ENCODE results near the gene ANO10. TPM values are rescaled to one million over a fixed set of nuclear protein-coding genes. Genes with fewer than 3 reads are reported as not detected.

The ANO10 gene
- total RNA-seq, 1 experiment from 2014 or later = 9.7 TPM

GRCh38 chr3:43347774-43348173 lies 274.0 kb downstream of the ANO10 start:
- ChIA-PET POLR2A (ENCODE audit: low non-redundant PET) (no interaction called here), CTCF (no interaction called here)
- intact Hi-C loops (cut with micrococcal nuclease; ENCODE audit: unreplicated experiment) = no loop called here
- Histone ChIP-seq H3K36me3 (ENCODE audit: insufficient read depth, low read length, poor library complexity, severe bottlenecking) (no peaks in the 10 kb centered on the region), H3K9me3 (ENCODE audit: low read depth, low read length, poor library complexity, severe bottlenecking) (no peaks in the 10 kb centered on the region), H3K27me3 (replicated peaks; ENCODE audit: insufficient read depth, low read depth, low read length, poor library complexity) (no peaks in the 10 kb centered on the region), H3K27ac (ENCODE audit: low read depth, low read length, poor library complexity, severe bottlenecking) (no peak overlapping the region), H3K4me3 (ENCODE audit: low read depth, low read length, poor library complexity, severe bottlenecking) (no peak overlapping the region), H3K4me1 (ENCODE audit: insufficient read depth, low read length, poor library complexity, severe bottlenecking) (no peaks in the 10 kb centered on the region)
- TF ChIP-seq, protein P1, sequence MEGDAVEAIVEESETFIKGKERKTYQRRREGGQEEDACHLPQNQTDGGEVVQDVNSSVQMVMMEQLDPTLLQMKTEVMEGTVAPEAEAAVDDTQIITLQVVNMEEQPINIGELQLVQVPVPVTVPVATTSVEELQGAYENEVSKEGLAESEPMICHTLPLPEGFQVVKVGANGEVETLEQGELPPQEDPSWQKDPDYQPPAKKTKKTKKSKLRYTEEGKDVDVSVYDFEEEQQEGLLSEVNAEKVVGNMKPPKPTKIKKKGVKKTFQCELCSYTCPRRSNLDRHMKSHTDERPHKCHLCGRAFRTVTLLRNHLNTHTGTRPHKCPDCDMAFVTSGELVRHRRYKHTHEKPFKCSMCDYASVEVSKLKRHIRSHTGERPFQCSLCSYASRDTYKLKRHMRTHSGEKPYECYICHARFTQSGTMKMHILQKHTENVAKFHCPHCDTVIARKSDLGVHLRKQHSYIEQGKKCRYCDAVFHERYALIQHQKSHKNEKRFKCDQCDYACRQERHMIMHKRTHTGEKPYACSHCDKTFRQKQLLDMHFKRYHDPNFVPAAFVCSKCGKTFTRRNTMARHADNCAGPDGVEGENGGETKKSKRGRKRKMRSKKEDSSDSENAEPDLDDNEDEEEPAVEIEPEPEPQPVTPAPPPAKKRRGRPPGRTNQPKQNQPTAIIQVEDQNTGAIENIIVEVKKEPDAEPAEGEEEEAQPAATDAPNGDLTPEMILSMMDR (conservative IDR thresholded peaks at IDR 0.05; ENCODE audit: low read depth, low read length) = no peak
- TF ChIP-seq EZH2 (IDR thresholded peaks at IDR 0.05; ENCODE audit: borderline replicate concordance, low read depth, low read length, poor library complexity, severe bottlenecking) = no peak
- no TSS peak for BruUV-seq (replicated peaks)
- no peak for DNase-seq (ENCODE audit: low spot score)

DNA sequence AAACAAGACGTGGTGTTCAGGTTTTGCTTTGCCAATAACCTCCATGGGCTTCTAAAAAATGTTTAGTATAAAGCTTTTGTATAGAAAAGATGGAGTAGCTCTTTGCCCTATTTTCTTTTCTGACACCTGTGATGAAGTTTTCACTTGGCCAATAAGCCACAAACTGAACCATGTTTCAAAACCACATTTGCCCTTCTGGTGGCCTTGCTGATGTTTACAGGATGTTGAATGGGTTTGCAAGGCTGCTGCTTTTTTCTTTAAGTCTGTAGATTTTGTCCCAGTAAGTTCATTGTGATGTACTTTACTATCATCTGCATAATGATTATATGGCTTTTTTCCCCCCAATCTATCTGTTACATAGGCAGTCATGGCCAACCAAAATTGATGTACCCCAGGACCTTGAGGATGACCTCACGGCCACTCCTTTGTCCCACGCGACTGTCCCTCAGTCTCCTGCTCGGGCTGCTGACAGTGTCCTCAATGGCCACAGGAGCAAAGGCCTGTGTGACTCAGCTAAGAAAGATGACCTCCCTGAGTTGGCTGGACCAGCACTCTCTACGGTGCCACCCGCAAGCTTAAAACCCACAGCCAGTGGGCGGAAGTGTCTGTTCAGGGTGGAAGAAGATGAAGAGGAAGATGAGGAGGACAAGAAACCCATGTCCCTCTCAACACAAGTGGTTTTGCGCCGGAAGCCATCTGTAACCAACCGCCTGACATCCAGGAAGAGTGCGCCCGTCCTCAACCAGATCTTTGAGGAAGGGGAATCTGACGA lies 274.6 kb downstream of the ANO10 start:
- Histone ChIP-seq H3K27ac (ENCODE audit: low read depth, low read length, poor library complexity, severe bottlenecking) (no peak overlapping the region), H3K27me3 (replicated peaks; ENCODE audit: insufficient read depth, low read depth, low read length, poor library complexity) (no peaks in the 10 kb centered on the region), H3K36me3 (ENCODE audit: insufficient read depth, low read length, poor library complexity, severe bottlenecking) (no peaks in the 10 kb centered on the region), H3K9me3 (ENCODE audit: low read depth, low read length, poor library complexity, severe bottlenecking) (no peaks in the 10 kb centered on the region), H3K4me3 (ENCODE audit: low read depth, low read length, poor library complexity, severe bottlenecking) (no peak overlapping the region), H3K4me1 (ENCODE audit: insufficient read depth, low read length, poor library complexity, severe bottlenecking) (no peaks in the 10 kb centered on the region)
- POLR2A ChIA-PET (ENCODE audit: low non-redundant PET) = no interaction called here
- TF ChIP-seq, protein P1 (conservative IDR thresholded peaks at IDR 0.05; ENCODE audit: low read depth, low read length) = no peak
- no peak for TF ChIP-seq EZH2 (IDR thresholded peaks at IDR 0.05; ENCODE audit: borderline replicate concordance, low read depth, low read length, poor library complexity, severe bottlenecking)
- intact Hi-C loops (cut with micrococcal nuclease; ENCODE audit: unreplicated experiment) = no loop called here
- no TSS peak for BruUV-seq (replicated peaks)
- CTCF ChIA-PET = no interaction called here
- DNase-seq (ENCODE audit: low spot score) = no peak

DNA sequence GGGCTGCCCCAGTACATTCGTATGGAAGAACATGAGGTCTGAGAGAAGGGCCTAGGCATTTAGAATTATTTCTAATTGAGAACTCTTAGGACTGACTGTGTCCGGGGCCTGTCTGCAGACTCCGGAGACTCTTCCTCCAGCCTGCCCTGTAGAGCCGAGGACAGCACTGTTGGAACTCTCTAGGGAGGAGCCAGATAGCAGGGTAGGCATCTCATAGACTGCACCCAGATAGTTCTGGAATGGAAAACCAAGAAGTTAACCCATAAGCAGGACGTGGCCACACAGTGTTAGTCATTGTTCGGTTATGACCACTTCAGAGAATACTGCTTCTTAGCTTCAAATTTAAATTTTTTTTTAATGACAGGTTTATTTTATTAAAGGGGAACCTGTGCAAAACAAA lies 275.9 kb downstream of the ANO10 start:
- H3K27me3 ChIP-seq (replicated peaks; ENCODE audit: insufficient read depth, low read depth, low read length, poor library complexity) = no peaks in the 10 kb centered on the region
- no peaks in the 10 kb centered on the region for H3K9me3 ChIP-seq (ENCODE audit: low read depth, low read length, poor library complexity, severe bottlenecking)
- CTCF ChIA-PET = no interaction called here
- DNase-seq (ENCODE audit: low spot score) = no peak
- H3K27ac ChIP-seq (ENCODE audit: low read depth, low read length, poor library complexity, severe bottlenecking) = no peak overlapping the region
- POLR2A ChIA-PET (ENCODE audit: low non-redundant PET) = no interaction called here
- no peaks in the 10 kb centered on the region for H3K4me1 ChIP-seq (ENCODE audit: insufficient read depth, low read length, poor library complexity, severe bottlenecking)
- no peak overlapping the region for H3K4me3 ChIP-seq (ENCODE audit: low read depth, low read length, poor library complexity, severe bottlenecking)
- H3K36me3 ChIP-seq (ENCODE audit: insufficient read depth, low read length, poor library complexity, severe bottlenecking) = no peaks in the 10 kb centered on the region
- intact Hi-C loops (cut with micrococcal nuclease; ENCODE audit: unreplicated experiment) = no loop called here
- no TSS peak for BruUV-seq (replicated peaks)
- TF ChIP-seq, protein P1 (conservative IDR thresholded peaks at IDR 0.05; ENCODE audit: low read depth, low read length) = no peak
- TF ChIP-seq EZH2 (IDR thresholded peaks at IDR 0.05; ENCODE audit: borderline replicate concordance, low read depth, low read length, poor library complexity, severe bottlenecking) = no peak
